SK-N-SH (cell line): ENCODE measurements around the gene DYNC1H1.

Experiments used
- ELF1 ChIP-seq: IDR thresholded peaks from 2 replicates; pipeline ENCODE4 v1.4.0; 2012
- GATA2 ChIP-seq: sonication (generic); formaldehyde crosslinking; IDR thresholded peaks from 2 replicates; pipeline ENCODE4 v1.5.0; 2020; ENCODE audit warnings: mild to moderate bottlenecking, missing genetic modification reagents
- JUND ChIP-seq: IDR thresholded peaks from 2 replicates; pipeline ENCODE4 v1.4.0; 2012
- MEF2A ChIP-seq: IDR thresholded peaks from 2 replicates; pipeline ENCODE4 v1.4.0; 2012; ENCODE audit warnings: low read depth, borderline replicate concordance
- POLR2AphosphoS5 ChIP-seq: IDR thresholded peaks from 2 replicates; pipeline ENCODE4 v1.6.1; 2012; ENCODE audit warnings: low read depth, low read length
- SIN3A ChIP-seq: IDR thresholded peaks from 2 replicates; pipeline ENCODE4 v1.6.1; 2012; ENCODE audit warnings: low read depth, mild to moderate bottlenecking, low read length, moderate library complexity, borderline replicate concordance
- TCF12 ChIP-seq: IDR thresholded peaks from 2 replicates; pipeline ENCODE4 v1.4.0; 2012
- TEAD4 ChIP-seq: IDR thresholded peaks from 2 replicates; pipeline ENCODE4 v1.4.0; 2012; ENCODE audit warnings: mild to moderate bottlenecking, borderline replicate concordance; ENCODE audit not compliant: insufficient read depth
- TF ChIP-seq, protein P1 (sequence below): IDR thresholded peaks from 2 replicates; pipeline ENCODE4; 2012
- TF ChIP-seq, protein P2 (sequence below): fragments of 200-600 bp; sonication (generic); IDR thresholded peaks from 2 replicates; pipeline ENCODE4 v1.6.1; 2017; ENCODE audit warnings: antibody characterized with exemption, mild to moderate bottlenecking, moderate library complexity
- TF ChIP-seq, protein P3 (sequence below): IDR thresholded peaks from 2 replicates; pipeline ENCODE4 v1.4.0; 2012; ENCODE audit warnings: low read depth, borderline replicate concordance

DNA sequence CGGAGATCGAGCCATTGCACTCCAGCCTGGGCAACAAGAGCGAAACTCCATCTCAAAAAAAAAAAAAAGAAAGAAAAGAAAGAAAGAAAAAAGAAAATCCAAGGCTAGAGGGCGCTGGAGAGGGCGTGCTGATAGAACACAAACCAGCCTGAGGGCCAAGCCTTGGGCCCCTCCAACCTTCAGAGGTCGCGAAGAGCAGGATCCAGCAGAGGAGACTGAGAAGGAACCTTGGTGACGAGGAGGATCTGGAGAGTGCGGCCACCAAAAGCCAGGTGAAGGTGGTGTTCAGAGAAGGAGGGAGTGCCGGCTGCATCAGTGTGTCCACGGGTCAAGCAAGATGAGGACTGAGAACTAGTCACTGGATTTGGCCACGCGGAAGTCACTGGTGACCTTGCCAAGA lies 4.1 kb upstream of the DYNC1H1 start:
- TF ChIP-seq TEAD4 = no peak
- TF ChIP-seq SIN3A = no peak
- TF ChIP-seq, protein P1, sequence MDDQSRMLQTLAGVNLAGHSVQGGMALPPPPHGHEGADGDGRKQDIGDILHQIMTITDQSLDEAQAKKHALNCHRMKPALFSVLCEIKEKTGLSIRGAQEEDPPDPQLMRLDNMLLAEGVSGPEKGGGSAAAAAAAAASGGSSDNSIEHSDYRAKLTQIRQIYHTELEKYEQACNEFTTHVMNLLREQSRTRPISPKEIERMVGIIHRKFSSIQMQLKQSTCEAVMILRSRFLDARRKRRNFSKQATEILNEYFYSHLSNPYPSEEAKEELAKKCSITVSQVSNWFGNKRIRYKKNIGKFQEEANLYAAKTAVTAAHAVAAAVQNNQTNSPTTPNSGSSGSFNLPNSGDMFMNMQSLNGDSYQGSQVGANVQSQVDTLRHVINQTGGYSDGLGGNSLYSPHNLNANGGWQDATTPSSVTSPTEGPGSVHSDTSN = no peak
- TF ChIP-seq GATA2 (CRISPR knock-in tag) = no peak
- no peak for TF ChIP-seq MEF2A
- TF ChIP-seq, protein P2, sequence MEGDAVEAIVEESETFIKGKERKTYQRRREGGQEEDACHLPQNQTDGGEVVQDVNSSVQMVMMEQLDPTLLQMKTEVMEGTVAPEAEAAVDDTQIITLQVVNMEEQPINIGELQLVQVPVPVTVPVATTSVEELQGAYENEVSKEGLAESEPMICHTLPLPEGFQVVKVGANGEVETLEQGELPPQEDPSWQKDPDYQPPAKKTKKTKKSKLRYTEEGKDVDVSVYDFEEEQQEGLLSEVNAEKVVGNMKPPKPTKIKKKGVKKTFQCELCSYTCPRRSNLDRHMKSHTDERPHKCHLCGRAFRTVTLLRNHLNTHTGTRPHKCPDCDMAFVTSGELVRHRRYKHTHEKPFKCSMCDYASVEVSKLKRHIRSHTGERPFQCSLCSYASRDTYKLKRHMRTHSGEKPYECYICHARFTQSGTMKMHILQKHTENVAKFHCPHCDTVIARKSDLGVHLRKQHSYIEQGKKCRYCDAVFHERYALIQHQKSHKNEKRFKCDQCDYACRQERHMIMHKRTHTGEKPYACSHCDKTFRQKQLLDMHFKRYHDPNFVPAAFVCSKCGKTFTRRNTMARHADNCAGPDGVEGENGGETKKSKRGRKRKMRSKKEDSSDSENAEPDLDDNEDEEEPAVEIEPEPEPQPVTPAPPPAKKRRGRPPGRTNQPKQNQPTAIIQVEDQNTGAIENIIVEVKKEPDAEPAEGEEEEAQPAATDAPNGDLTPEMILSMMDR = peak; percentile 75
- no peak for TF ChIP-seq POLR2AphosphoS5
- no peak for TF ChIP-seq JUND
- TF ChIP-seq, protein P3, sequence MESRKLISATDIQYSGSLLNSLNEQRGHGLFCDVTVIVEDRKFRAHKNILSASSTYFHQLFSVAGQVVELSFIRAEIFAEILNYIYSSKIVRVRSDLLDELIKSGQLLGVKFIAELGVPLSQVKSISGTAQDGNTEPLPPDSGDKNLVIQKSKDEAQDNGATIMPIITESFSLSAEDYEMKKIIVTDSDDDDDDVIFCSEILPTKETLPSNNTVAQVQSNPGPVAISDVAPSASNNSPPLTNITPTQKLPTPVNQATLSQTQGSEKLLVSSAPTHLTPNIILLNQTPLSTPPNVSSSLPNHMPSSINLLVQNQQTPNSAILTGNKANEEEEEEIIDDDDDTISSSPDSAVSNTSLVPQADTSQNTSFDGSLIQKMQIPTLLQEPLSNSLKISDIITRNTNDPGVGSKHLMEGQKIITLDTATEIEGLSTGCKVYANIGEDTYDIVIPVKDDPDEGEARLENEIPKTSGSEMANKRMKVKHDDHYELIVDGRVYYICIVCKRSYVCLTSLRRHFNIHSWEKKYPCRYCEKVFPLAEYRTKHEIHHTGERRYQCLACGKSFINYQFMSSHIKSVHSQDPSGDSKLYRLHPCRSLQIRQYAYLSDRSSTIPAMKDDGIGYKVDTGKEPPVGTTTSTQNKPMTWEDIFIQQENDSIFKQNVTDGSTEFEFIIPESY = no peak
- no peak for TF ChIP-seq ELF1
- TF ChIP-seq TCF12 = no peak
